SK-N-SH treated with all-trans-retinoic acid at 6 μM for 48 hours (cell line): ENCODE measurements around the gene HSPA12A.

Experiments used
- ARNTL ChIP-seq: fragments of 450-650 bp; formaldehyde crosslinking; IDR thresholded peaks from 2 replicates; pipeline ENCODE4 v1.5.0; 2020; ENCODE audit warnings: low read depth, mild to moderate bottlenecking, moderate library complexity, borderline replicate concordance
- CSDC2 ChIP-seq: fragments of 250-450 bp; sonication (Bioruptor Pico); IDR thresholded peaks from 2 replicates; pipeline ENCODE4 v1.5.0; 2020; ENCODE audit warnings: mild to moderate bottlenecking, moderate library complexity
- GLIS3 ChIP-seq: fragments of 250-450 bp; sonication (Bioruptor Pico); IDR thresholded peaks from 2 replicates; pipeline ENCODE4 v1.5.0; 2020; ENCODE audit warnings: mild to moderate bottlenecking, moderate library complexity
- ISL1 ChIP-seq: fragments of 250-450 bp; sonication (Bioruptor Pico); IDR thresholded peaks from 2 replicates; pipeline ENCODE4 v2.1.2; 2022; ENCODE audit warnings: mild to moderate bottlenecking, moderate library complexity
- OSR1 ChIP-seq: fragments of 250-450 bp; sonication (Bioruptor Pico); IDR thresholded peaks from 2 replicates; pipeline ENCODE4 v1.8.0; 2022; ENCODE audit warnings: moderate library complexity, mild to moderate bottlenecking, inconsistent platforms
- POU6F1 ChIP-seq: fragments of 250-450 bp; sonication (Bioruptor Pico); IDR thresholded peaks from 2 replicates; pipeline ENCODE4 v1.8.0; 2021; ENCODE audit warnings: low read depth, mild to moderate bottlenecking, moderate library complexity, borderline replicate concordance
- TCF4 ChIP-seq: fragments of 250-450 bp; sonication (Bioruptor Pico); IDR thresholded peaks from 2 replicates; pipeline ENCODE4 v1.8.0; 2021; ENCODE audit warnings: mild to moderate bottlenecking, moderate library complexity, borderline replicate concordance
- TOX ChIP-seq: fragments of 250-450 bp; sonication (Bioruptor Pico); IDR thresholded peaks from 2 replicates; pipeline ENCODE4 v1.8.0; 2021; ENCODE audit warnings: mild to moderate bottlenecking, moderate library complexity, borderline replicate concordance
- ZFP3 ChIP-seq: fragments of 250-450 bp; sonication (Bioruptor Pico); IDR thresholded peaks from 2 replicates; pipeline ENCODE4 v1.5.0; 2020; ENCODE audit warnings: mild to moderate bottlenecking, moderate library complexity
- ZFP30 ChIP-seq: fragments of 450-650 bp; formaldehyde crosslinking; IDR thresholded peaks from 2 replicates; pipeline ENCODE4 v1.5.0; 2022; ENCODE audit warnings: mild to moderate bottlenecking, moderate library complexity
- TF ChIP-seq, protein P1 (sequence below): fragments of 250-450 bp; sonication (Bioruptor Pico); IDR thresholded peaks from 2 replicates; pipeline ENCODE4 v1.8.0; 2020; ENCODE audit warnings: mild to moderate bottlenecking, moderate library complexity, borderline replicate concordance

DNA sequence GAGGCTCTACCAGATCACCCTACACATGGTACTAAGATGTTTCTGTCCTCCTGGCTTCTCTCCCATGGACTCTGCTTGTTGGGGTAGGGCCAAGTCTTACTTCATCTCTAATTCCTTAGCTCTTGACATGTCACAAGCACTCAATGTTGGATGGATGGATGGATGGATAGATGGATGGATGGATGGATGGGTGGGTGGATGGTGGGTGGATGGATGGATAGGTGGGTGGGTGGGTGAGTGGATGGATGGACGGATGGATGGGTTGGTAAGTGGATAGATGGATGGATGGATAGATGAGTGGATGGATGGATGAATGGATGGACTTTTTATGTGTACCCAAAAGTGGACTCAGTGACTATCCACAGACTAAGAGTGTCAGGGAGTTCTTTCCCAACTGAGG, 28.5 kb downstream of the HSPA12A start:
- TF ChIP-seq ZFP30 (CRISPR knock-in tag) (no peak), TOX (no peak), ARNTL (CRISPR knock-in tag) (no peak), ZFP3 (CRISPR knock-in tag) (no peak), POU6F1 (no peak), ISL1 (no peak), CSDC2 (CRISPR knock-in tag) (no peak), TCF4 (no peak), GLIS3 (CRISPR knock-in tag) (no peak), OSR1 (CRISPR knock-in tag) (no peak)
- TF ChIP-seq, protein P1, sequence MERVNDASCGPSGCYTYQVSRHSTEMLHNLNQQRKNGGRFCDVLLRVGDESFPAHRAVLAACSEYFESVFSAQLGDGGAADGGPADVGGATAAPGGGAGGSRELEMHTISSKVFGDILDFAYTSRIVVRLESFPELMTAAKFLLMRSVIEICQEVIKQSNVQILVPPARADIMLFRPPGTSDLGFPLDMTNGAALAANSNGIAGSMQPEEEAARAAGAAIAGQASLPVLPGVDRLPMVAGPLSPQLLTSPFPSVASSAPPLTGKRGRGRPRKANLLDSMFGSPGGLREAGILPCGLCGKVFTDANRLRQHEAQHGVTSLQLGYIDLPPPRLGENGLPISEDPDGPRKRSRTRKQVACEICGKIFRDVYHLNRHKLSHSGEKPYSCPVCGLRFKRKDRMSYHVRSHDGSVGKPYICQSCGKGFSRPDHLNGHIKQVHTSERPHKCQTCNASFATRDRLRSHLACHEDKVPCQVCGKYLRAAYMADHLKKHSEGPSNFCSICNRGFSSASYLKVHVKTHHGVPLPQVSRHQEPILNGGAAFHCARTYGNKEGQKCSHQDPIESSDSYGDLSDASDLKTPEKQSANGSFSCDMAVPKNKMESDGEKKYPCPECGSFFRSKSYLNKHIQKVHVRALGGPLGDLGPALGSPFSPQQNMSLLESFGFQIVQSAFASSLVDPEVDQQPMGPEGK (CRISPR knock-in tag) = no peak
